ENCODE data around the gene CKS1B.
A peak's percentile ranks its signal among the peaks of the same experiment; 100 is the strongest.

CKS1B gene

GRCh38 chr1:154974102-154974807 lies at the start of gene CKS1B:
Gene CKS1B (plus strand): TSS chr1:154974681. CDS start chr1:154974746, 65 bp downstream.
- DNase-seq, result peak; percentile 95 to 97

DNA sequence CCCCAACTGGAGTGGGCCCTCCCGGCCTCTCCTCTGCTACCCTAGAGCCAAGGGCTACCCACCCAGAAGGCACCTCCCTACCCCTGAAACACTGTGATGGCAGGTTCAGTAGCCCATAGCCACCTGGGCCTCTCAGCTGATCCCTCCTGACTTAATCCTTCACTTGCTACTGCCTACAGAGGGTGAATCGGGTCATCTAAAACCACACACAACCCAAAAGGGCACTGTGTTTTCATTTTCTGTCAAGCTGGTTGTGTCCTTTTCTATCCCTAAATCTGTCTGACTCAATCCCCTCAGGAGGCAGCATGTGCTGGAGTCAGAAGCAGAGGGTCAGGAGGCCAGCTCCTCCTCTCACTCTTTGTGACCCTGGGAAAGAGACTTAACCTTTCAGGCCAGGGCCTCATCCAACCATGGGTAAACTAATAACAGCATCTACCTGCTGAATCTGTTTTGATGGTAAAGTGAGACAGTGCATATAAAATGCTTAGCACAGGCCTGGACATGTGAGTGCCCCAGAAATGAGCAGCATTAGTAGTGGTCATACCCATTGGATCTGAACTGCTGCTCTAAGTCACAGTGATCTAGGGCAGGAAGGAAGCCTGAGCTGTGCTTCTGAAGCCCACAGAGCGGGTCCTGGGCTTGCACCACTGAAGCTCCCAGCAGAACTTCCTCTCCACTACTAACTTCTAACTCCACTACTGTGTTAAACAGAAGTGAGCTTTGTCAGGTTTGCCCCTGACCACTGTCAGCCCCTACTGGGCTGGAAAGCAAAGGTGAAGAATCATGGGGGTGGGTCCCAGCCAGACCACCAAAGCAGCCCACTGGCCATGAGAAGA lies 48.9 kb upstream of the CKS1B start:
- DNase-seq, result no peak

DNA sequence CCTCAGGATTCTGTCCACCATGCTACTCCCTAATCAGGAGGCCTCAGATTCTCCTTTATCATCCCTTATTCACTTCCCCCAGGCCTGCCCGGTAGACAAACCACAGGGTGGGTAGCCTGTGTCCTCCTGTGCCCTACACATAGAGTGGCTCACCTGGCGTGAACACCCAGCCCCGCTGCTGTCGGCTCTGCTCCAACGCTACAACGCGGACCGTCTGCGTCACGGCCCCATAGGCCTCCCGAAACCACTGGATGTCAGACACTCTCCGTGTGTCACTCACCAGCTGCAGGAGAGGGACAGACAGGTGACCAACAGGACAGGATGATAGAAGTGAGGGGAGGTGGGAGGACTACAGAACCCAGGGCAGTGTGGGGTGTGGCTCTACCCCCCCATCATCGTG lies 48.3 kb upstream of the CKS1B start:
- DNase-seq, result no peak

- no peak for DNase-seq
Measured at GRCh38 chr1:154931940-154932487, 42.5 kb upstream of the CKS1B start.

DNA sequence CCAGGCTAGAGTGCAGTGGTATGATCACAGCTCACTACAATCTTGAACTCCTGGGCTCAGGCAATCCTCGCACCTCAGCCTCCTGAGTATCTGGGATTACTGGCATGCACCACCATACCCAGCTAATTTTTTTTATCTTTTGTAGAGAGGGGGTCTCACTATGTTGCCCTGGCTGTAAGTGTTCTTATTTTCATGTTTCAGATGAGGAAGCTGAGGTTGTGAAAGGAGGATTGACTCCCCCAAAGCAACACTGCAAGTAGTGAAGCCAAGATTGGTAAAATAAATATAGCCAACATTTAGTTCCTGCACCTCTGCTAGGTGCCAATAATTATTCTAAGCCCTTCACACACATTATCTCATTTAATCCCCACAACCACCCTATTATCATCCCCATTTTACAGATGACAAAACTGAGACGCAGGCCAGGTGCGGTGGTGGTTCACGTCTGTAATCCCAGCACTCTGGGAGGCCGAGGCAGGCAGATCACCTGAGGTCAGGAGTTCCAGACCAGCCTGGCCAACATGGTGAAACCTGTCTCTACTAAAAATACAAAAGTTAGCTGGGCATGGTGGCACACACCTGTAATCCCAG lies 40.0 kb upstream of the CKS1B start:
- DNase-seq, result no peak

- DNase-seq, result peak; percentile 35 to 52
Measured at GRCh38 chr1:154935749-154936554, 38.5 kb upstream of the CKS1B start.

GRCh38 chr1:154936555-154937084 lies 37.9 kb upstream of the CKS1B start, which contains the start of gene PMVK:
Gene PMVK (minus strand): TSS chr1:154936719. CDS start chr1:154936685, 34 bp downstream.
- peak; percentile 96 to 97 for DNase-seq

DNA sequence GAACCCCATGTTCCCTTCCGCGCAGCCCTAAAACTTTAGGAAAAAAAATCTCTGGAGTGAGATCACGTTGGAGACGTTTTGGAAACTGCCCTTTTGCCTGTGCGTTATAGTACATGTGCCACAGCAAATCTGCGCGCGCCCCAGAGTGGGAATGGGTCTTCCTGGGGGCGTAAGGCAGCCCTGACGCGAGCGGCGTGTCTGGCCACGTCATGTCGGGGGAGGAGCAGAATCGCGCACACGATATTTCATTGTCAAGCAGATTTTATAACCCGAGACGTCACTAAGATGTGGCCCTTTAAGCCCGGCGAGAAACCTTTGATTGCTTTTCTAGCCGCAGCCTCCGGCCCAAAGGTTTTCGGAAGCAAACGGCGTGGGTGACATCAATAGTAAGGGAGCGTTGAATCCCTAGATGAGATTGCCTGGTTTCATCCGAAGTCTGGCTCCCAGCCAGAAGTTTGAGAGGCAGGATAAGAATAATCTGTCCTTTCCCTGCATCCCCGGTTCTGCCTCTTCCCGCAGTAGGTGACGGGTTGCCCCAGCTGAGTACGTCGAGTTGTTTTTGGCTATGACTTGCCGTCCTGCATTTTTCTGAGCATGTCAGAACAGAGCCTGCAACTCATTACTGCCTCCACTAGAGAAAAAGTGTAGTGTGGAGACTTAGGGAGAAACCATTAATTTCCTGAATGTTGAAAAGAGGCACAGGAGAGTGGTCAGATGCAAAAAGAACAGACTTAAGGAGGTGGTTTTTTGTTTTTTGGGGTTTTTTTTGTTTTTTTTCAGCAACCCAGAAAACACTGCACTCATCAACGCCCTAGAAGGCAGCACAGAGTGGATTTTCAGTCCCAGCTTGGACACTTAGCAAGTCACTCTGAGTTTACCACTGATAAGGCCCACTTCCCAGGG lies 37.1 kb upstream of the CKS1B start:
- peak; percentile 89 to 92 for DNase-seq

GRCh38 chr1:154937988-154938386 lies 36.5 kb upstream of the CKS1B start:
- no peak for DNase-seq

DNA sequence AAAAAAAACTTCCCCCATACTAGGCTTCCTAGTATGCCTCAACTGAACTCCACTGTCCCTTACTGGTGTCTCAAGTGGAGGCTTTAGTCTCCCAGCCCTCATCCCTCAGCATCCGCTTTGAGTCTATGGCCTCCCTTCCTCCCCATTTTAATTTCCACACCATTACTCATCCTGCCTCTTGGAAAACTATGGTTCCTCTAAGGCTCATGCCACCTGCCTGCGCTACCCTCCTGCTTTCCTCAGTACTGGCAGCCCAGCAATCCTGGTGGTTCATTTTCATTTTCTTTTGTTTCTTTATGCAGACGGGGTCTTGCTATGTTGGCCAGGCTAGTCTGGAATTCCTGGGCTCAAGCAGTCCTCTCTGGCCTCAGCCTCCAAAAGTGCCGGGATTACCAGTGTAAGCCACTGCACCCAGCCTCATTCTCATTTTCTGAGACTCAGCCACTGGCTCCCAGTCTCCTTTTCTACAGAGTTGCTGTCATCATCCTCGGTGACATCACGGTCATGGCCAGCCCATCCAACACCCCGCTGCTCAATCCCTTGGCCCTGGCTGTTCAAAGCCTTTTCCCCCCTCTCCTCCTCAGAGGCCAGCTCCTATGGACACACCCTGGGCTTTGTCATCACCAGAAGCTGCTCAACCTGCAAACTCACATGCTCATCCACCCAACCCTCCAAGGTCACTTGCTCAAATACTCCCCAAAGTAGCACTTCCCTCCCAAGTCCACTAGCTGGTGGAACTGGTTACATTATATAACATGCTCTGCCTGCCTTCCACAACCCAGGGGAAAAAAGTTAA lies 35.7 kb upstream of the CKS1B start:
- no peak for DNase-seq

GRCh38 chr1:154940213-154940560 lies 34.3 kb upstream of the CKS1B start:
- no peak for DNase-seq

- no peak for DNase-seq
Measured at GRCh38 chr1:154940651-154941194, 33.8 kb upstream of the CKS1B start.

DNA sequence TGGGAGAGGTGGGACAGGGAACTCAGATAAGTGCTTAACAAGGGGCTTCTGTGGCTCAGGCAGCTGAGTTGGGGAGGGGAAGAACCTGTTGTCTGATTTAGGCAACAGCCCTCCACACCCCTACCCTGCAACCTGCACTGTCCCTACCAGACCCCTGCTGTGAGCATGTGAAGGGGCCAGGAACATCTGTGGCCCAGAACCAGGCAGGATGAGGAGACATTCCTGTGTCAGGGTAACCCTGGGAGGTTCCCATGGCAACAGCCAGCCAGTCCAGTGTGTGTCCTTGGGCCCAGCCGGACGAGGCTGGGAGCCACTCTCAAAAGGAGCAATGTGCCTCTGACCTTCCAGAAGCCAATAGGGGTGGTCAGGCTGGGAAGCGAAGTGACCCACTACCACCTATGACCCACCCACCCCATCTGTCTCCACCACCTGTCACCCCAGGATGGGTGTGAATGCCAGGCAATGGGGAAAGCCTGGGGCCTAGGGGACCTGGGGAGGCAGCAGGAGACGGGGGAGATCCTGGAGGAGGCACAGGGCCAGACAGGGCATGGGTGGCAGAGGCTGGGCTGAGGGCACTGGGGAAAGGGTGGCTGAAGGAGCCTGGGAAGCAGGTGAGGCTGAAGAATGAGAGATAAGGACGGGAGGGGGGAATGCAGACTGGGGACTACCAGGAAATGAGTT lies 33.0 kb upstream of the CKS1B start:
- no peak for DNase-seq

GRCh38 chr1:154943649-154944400 lies 30.7 kb upstream of the CKS1B start:
- peak; percentile 51 to 58 for DNase-seq

DNA sequence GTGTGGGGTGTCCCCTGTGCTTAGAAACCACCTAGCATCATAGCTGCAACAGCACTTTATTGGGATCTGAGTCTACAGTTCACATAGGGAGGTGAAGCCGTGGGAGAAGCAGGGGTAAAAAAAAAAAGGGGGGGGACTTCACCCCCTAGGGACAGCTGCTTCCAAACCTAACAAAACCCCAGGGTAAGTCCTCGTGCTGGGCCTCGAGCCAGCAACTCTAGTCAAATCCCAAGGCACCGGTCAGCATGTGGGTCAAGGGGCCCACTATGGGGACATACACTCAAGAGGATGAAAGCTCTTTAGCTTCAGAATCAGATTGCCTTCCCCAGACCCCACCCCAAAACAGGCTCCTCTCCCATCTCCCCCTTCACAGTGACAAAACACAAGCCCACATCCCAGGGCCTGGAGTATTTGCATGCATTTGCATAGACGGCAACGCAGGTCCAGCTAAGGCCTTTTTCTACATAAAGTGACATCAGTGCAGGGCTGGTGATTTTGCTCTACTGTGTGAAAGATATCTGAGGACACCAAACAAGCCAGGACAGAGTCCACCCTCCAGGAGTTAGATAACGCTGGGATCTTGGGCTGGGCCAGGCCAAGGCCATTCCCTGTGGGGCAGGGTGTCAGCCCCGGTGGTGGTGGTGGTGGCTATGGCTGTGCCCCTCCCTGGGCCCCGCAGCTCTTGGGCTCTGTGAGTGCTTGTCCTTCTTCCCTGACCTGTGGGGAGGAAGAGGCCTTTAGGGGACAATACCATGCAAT lies 29.9 kb upstream of the CKS1B start:
- no peak for DNase-seq

DNA sequence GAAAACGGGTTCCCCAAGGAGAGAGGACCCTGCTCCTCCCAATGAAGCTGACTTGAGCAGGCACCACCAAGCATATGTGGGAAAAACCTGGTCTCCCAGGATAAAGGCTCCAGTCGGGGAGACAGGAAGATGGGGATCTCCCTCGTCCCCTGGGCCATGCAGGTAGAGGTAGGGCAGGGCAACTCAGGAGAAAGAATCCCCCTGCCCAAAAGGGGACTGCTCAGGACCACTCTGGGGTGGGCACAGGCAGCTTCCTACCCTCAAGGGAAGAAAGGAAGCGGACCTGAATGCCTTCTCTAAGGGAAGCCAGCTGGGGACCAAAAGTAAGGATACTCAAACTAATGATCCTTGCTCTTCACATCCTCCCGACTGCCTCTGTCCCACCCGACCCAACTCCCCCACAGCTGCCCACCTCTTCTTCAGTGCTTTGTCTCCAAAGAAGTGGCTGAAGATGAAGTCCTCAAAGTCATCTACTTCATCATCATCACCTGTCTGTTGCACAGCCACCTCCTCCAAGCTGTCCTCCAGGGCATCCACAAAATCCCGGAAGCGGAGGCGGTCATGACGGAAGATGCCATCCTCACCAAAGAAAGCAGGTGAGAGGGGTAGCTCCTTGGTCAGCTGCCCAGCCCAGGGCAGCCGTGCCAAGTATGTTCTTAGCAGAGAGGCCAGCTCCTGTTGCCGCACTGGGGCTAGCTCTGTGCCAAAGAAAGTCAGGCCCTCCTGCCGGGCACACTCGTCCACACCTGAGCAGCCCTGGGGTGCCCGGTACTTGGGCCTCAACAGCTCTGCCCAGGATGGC lies 29.1 kb upstream of the CKS1B start:
- DNase-seq, result no peak
